Coronary artery (tissue), 2 donors: ENCODE results near the gene PAK4.

Source experiments
- DNase-seq: peaks from one replicate; pipeline ENCODE4 v3.0.0-alpha.2; 2017; ENCODE audit warnings: low spot score
- H3K27ac ChIP-seq, 2 donors: fragments of 200-600 bp; sonication (generic); one replicate each; pipeline ENCODE4 v1.5.1; 2016 to 2019
- H3K4me3 ChIP-seq: fragments of 200-600 bp; sonication (generic); 2 replicates; pipeline ENCODE4 v1.5.1; 2016; ENCODE audit warnings: mild to moderate bottlenecking, moderate library complexity
- CTCF ChIP-seq: fragments of 200-600 bp; sonication (generic); IDR thresholded peaks from one replicate; pipeline ENCODE4 v1.5.1; 2019; ENCODE audit warnings: antibody characterized with exemption

Gene PAK4

DNA sequence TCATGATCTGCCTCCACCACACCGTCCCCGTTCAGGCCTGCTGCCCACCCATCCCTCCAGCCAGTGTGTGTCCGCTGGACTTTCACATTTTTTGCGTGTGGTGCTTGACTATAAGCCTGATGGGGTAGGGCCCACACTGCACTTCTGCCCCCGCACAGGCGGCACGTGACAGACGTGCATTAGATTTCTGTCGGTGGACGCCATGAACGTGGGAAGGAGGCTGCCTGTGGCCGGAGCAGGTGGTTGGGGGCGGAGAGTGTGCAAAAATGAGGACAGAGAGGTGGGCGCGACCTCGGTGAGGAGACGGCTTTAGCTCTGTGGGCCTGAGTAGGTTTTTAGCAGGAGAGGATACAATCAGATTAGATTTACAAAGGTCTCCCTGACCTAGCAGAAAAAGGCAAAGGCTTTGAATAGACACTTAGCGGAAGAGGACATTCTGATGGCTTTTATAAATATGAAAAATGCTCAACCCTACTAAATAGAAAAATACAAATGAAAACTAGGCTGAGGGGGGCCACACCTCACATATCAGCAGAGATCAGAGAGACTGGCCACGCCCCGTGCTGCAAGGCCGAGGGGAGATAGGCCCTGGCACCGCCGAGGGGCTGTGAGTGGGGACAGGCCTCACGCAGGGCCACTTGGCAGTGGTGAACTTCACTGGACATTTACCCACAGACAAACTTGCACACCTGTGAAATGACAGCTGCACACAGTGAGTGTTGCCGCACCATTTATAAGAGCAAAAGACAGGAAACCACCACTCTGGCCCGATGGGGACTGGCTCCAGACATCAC, 25.4 kb downstream of the PAK4 start:
- TF ChIP-seq CTCF, result no peak
- no peak for DNase-seq
- Histone ChIP-seq H3K27ac (no peak overlapping the region), H3K4me3 (no peak overlapping the region)

DNA sequence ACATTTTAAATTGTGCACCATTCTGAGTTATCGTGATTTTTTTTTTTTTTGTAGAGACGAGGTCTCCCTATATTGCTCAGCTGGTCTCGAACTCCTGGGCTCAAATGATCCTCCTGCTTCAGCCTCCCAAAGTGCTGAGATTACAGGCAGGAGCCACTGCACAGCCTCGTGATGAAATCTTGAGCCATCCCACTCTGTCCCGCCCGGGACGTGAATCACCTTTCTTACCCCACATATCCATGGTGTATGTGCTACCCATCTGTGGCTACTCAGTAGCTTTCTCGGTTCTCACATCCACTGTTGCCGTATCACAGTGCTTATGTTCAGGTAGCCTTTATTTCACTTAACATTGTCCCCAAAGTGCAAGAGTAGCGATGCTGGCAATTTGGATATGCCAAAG, 26.5 kb downstream of the PAK4 start:
- no peak overlapping the region for H3K4me3 ChIP-seq
- no peak overlapping the region for H3K27ac ChIP-seq
- no peak for TF ChIP-seq CTCF
- no peak for DNase-seq

- DNase-seq, result no peak
- H3K27ac ChIP-seq, result no peak overlapping the region
These were observed 28.6 kb downstream of the PAK4 start for GRCh38 chr19:39154100-39154628.

GRCh38 chr19:39154629-39155100, 29.1 kb downstream of the PAK4 start:
- Histone ChIP-seq H3K27ac (no peak overlapping the region), H3K4me3 (no peak overlapping the region)
- TF ChIP-seq CTCF, result no peak
- DNase-seq, result no peak

More at GRCh38 chr19:39154100-39154628, 28.6 kb downstream of the PAK4 start:
- TF ChIP-seq CTCF, result no peak
- no peak overlapping the region for H3K4me3 ChIP-seq

- Histone ChIP-seq H3K4me3 (no peak overlapping the region), H3K27ac (no peak overlapping the region)
- DNase-seq, result no peak
- no peak for TF ChIP-seq CTCF
These were observed 29.6 kb downstream of the PAK4 start for GRCh38 chr19:39155114-39155700.

DNA sequence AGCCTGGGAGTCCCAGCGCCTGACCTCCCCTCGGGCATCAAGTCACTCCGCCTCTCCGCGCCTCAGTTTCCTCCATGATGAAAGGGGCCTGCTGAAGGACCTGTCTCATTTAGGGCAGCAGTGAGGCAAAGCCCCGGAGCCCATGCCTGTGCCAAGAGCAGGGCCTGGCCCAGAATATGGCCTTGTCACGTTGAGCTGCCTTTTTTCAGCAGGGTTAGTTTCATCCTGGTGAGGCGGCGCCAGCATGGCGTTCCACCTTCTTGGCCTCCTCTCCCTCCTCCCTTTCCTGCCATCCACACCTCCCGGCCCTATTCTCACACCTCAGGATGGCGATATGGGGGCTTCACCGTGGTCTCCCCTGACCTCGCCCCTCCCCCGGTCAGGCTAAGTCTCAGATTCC, 30.2 kb downstream of the PAK4 start:
- no peak for TF ChIP-seq CTCF
- no peak overlapping the region for H3K27ac ChIP-seq
- DNase-seq, result no peak
- no peak overlapping the region for H3K4me3 ChIP-seq
